ENCODE measurements around the gene LRRC70.
A peak's percentile ranks its signal among the peaks of the same experiment; 100 is the strongest.

The LRRC70 gene

GRCh38 chr5:62600560-62601252, 22.1 kb downstream of the LRRC70 start:
- Histone ChIP-seq H3K4me2 (ENCODE audit: low read length) (no peak overlapping the region), H3K27me3 (ENCODE audit: insufficient read depth, low read length) (no peaks in the 10 kb centered on the region), H3K18ac (ENCODE audit: low read length) (no peak overlapping the region), H3K14ac (ENCODE audit: low read length) (no peak overlapping the region), H2AFZ (ENCODE audit: insufficient read depth, low read length, poor library complexity) (no peak overlapping the region), H2BK12ac (ENCODE audit: low read length) (no peak overlapping the region), H3K79me1 (ENCODE audit: low read length) (no peaks in the 10 kb centered on the region), H4K91ac (ENCODE audit: low read depth, low read length) (no peak overlapping the region), H2BK5ac (ENCODE audit: low read depth, low read length, poor library complexity) (no peak overlapping the region), H4K8ac (ENCODE audit: low read depth, low read length) (no peak overlapping the region), H3K36me3 (ENCODE audit: control insufficient read depth in 1 of 2, insufficient read depth in 2 of 2, low read length in 2 of 2) (no peaks in the 10 kb centered on the region), H3K4me3 (ENCODE audit: low read depth, low read length) (no peak overlapping the region), H3K23ac (ENCODE audit: low read length) (no peak overlapping the region), H3K9me3 (ENCODE audit: insufficient read depth, low read depth, low read length) (no peaks in the 10 kb centered on the region), H2AK5ac (ENCODE audit: low read length) (no peak overlapping the region), H3K9ac (ENCODE audit: low read length) (no peak overlapping the region), H3K4me1 (ENCODE audit: control insufficient read depth in 1 of 2, insufficient read depth in 2 of 2, low read length in 2 of 2) (no peaks in the 10 kb centered on the region), H3K79me2 (ENCODE audit: control insufficient read depth, insufficient read depth, low read length, poor library complexity) (no peaks in the 10 kb centered on the region), H4K12ac (ENCODE audit: low read depth, low read length) (no peak overlapping the region), H2BK120ac (ENCODE audit: insufficient read depth, low read length, poor library complexity) (no peak overlapping the region), H3K27ac (ENCODE audit: low read depth, low read length) (no peak overlapping the region), H3K4ac (ENCODE audit: low read depth, low read length) (no peak overlapping the region)
- DNase-seq, result no peak
- WGBS (ENCODE audit: extremely low coverage, insufficient coverage, insufficient read length), result no CpG with 5 or more reads among the region's 3 CpGs

GRCh38 chr5:62603934-62604333, 25.3 kb downstream of the LRRC70 start:
- H2AFZ ChIP-seq (ENCODE audit: insufficient read depth, low read length, poor library complexity), result no peak overlapping the region
- H3K79me1 ChIP-seq (ENCODE audit: low read length), result no peaks in the 10 kb centered on the region
- WGBS (ENCODE audit: extremely low coverage, insufficient coverage, insufficient read length), result no CpG with 5 or more reads among the region's 5 CpGs

GRCh38 chr5:62605638-62606037, 27.0 kb downstream of the LRRC70 start:
- no CpG with 5 or more reads among the region's 4 CpGs for WGBS (ENCODE audit: extremely low coverage, insufficient coverage, insufficient read length)
- no peak overlapping the region for H3K18ac ChIP-seq (ENCODE audit: low read length)

More at GRCh38 chr5:62603934-62604333, 25.3 kb downstream of the LRRC70 start:
- no peak overlapping the region for H3K9ac ChIP-seq (ENCODE audit: low read length)
- no peak overlapping the region for H4K91ac ChIP-seq (ENCODE audit: low read depth, low read length)
- no peaks in the 10 kb centered on the region for H3K4me1 ChIP-seq (ENCODE audit: control insufficient read depth in 1 of 2, insufficient read depth in 2 of 2, low read length in 2 of 2)
- H3K4ac ChIP-seq (ENCODE audit: low read depth, low read length), result no peak overlapping the region
- no peak overlapping the region for H3K14ac ChIP-seq (ENCODE audit: low read length)
- no peak overlapping the region for H2AK5ac ChIP-seq (ENCODE audit: low read length)
- no peak overlapping the region for H4K12ac ChIP-seq (ENCODE audit: low read depth, low read length)
- H4K8ac ChIP-seq (ENCODE audit: low read depth, low read length), result no peak overlapping the region
- no peak overlapping the region for H3K4me2 ChIP-seq (ENCODE audit: low read length)
- no peaks in the 10 kb centered on the region for H3K27me3 ChIP-seq (ENCODE audit: insufficient read depth, low read length)
- no peak overlapping the region for H3K23ac ChIP-seq (ENCODE audit: low read length)
- H2BK120ac ChIP-seq (ENCODE audit: insufficient read depth, low read length, poor library complexity), result no peak overlapping the region
- H3K27ac ChIP-seq (ENCODE audit: low read depth, low read length), result no peak overlapping the region
- H3K18ac ChIP-seq (ENCODE audit: low read length), result no peak overlapping the region
- DNase-seq, result peak; percentile 8 to 65
- H2BK5ac ChIP-seq (ENCODE audit: low read depth, low read length, poor library complexity), result no peak overlapping the region
- no peak overlapping the region for H3K4me3 ChIP-seq (ENCODE audit: low read depth, low read length)
- H3K36me3 ChIP-seq (ENCODE audit: control insufficient read depth in 1 of 2, insufficient read depth in 2 of 2, low read length in 2 of 2), result no peaks in the 10 kb centered on the region
- H3K79me2 ChIP-seq (ENCODE audit: control insufficient read depth, insufficient read depth, low read length, poor library complexity), result no peaks in the 10 kb centered on the region
- H3K9me3 ChIP-seq (ENCODE audit: insufficient read depth, low read depth, low read length), result no peaks in the 10 kb centered on the region
- no peak overlapping the region for H2BK12ac ChIP-seq (ENCODE audit: low read length)

GRCh38 chr5:62606878-62607277, 28.3 kb downstream of the LRRC70 start:
- H3K18ac ChIP-seq (ENCODE audit: low read length), result no peak overlapping the region
- no peak overlapping the region for H2AK5ac ChIP-seq (ENCODE audit: low read length)
- H2BK120ac ChIP-seq (ENCODE audit: insufficient read depth, low read length, poor library complexity), result no peak overlapping the region
- no peak overlapping the region for H2BK5ac ChIP-seq (ENCODE audit: low read depth, low read length, poor library complexity)
- H3K27ac ChIP-seq (ENCODE audit: low read depth, low read length), result no peak overlapping the region
- H3K4ac ChIP-seq (ENCODE audit: low read depth, low read length), result no peak overlapping the region
- no peak overlapping the region for H2AFZ ChIP-seq (ENCODE audit: insufficient read depth, low read length, poor library complexity)
- DNase-seq, result peak in 1 of 2 donors; percentile 42
- H3K23ac ChIP-seq (ENCODE audit: low read length), result no peak overlapping the region
- no peak overlapping the region for H2BK12ac ChIP-seq (ENCODE audit: low read length)
- no peaks in the 10 kb centered on the region for H3K36me3 ChIP-seq (ENCODE audit: control insufficient read depth in 1 of 2, insufficient read depth in 2 of 2, low read length in 2 of 2)
- no peak overlapping the region for H3K14ac ChIP-seq (ENCODE audit: low read length)
- H3K4me2 ChIP-seq (ENCODE audit: low read length), result no peak overlapping the region
- H3K27me3 ChIP-seq (ENCODE audit: insufficient read depth, low read length), result no peaks in the 10 kb centered on the region
- WGBS (ENCODE audit: extremely low coverage, insufficient coverage, insufficient read length), result no CpG with 5 or more reads among the region's 1 CpG
- no peak overlapping the region for H3K9ac ChIP-seq (ENCODE audit: low read length)
- H3K79me1 ChIP-seq (ENCODE audit: low read length), result no peaks in the 10 kb centered on the region
- H4K12ac ChIP-seq (ENCODE audit: low read depth, low read length), result no peak overlapping the region
- no peak overlapping the region for H4K8ac ChIP-seq (ENCODE audit: low read depth, low read length)
- no peaks in the 10 kb centered on the region for H3K79me2 ChIP-seq (ENCODE audit: control insufficient read depth, insufficient read depth, low read length, poor library complexity)
- no peaks in the 10 kb centered on the region for H3K9me3 ChIP-seq (ENCODE audit: insufficient read depth, low read depth, low read length)
- H4K91ac ChIP-seq (ENCODE audit: low read depth, low read length), result no peak overlapping the region
- H3K4me1 ChIP-seq (ENCODE audit: control insufficient read depth in 1 of 2, insufficient read depth in 2 of 2, low read length in 2 of 2), result no peaks in the 10 kb centered on the region
- H3K4me3 ChIP-seq (ENCODE audit: low read depth, low read length), result no peak overlapping the region

More at GRCh38 chr5:62605638-62606037, 27.0 kb downstream of the LRRC70 start:
- Histone ChIP-seq H3K36me3 (ENCODE audit: control insufficient read depth in 1 of 2, insufficient read depth in 2 of 2, low read length in 2 of 2) (no peaks in the 10 kb centered on the region), H3K79me1 (ENCODE audit: low read length) (no peaks in the 10 kb centered on the region), H2BK5ac (ENCODE audit: low read depth, low read length, poor library complexity) (no peak overlapping the region), H2AK5ac (ENCODE audit: low read length) (no peak overlapping the region), H2BK12ac (ENCODE audit: low read length) (no peak overlapping the region), H3K14ac (ENCODE audit: low read length) (no peak overlapping the region), H3K4me1 (ENCODE audit: control insufficient read depth in 1 of 2, insufficient read depth in 2 of 2, low read length in 2 of 2) (no peaks in the 10 kb centered on the region), H3K4ac (ENCODE audit: low read depth, low read length) (no peak overlapping the region), H2AFZ (ENCODE audit: insufficient read depth, low read length, poor library complexity) (no peak overlapping the region), H4K91ac (ENCODE audit: low read depth, low read length) (no peak overlapping the region), H3K4me3 (ENCODE audit: low read depth, low read length) (no peak overlapping the region), H4K8ac (ENCODE audit: low read depth, low read length) (no peak overlapping the region), H3K23ac (ENCODE audit: low read length) (no peak overlapping the region), H2BK120ac (ENCODE audit: insufficient read depth, low read length, poor library complexity) (no peak overlapping the region), H3K27ac (ENCODE audit: low read depth, low read length) (no peak overlapping the region), H3K27me3 (ENCODE audit: insufficient read depth, low read length) (no peaks in the 10 kb centered on the region), H3K4me2 (ENCODE audit: low read length) (no peak overlapping the region), H4K12ac (ENCODE audit: low read depth, low read length) (no peak overlapping the region), H3K9me3 (ENCODE audit: insufficient read depth, low read depth, low read length) (no peaks in the 10 kb centered on the region), H3K79me2 (ENCODE audit: control insufficient read depth, insufficient read depth, low read length, poor library complexity) (no peaks in the 10 kb centered on the region), H3K9ac (ENCODE audit: low read length) (no peak overlapping the region)
- no peak for DNase-seq
